CD14-positive monocyte (primary cell): ENCODE measurements around the gene POTED. TPM values are rescaled to one million over a fixed set of nuclear protein-coding genes. Genes with fewer than 3 reads are reported as not detected.
"Not testable (repeated sequence)": the region's sequence is repeated elsewhere in the genome, so short reads cannot be mapped to it uniquely, and the experiment has no call there.

Experiments used
- DNase-seq, 3 donors: peaks; one replicate each; pipeline ENCODE4 v3.0.0-alpha.2; 2011 to 2022
- H2AFZ ChIP-seq: 2 replicates; pipeline ENCODE4 v1.6.0; 2012; ENCODE audit warnings: mild to moderate bottlenecking, low read depth, low read length, inconsistent platforms; ENCODE audit not compliant: insufficient read depth, poor library complexity, severe bottlenecking
- H3K27ac ChIP-seq, 2 donors: 1 replicate in 1 of 2; 2 replicates in 1 of 2; pipeline ENCODE4 v1.5.1; 2012 to 2013; ENCODE audit warnings: low read length in 2 of 2, control low read depth in 1 of 2, inconsistent platforms in 1 of 2, low read depth in 1 of 2, mild to moderate bottlenecking in 1 of 2
- H3K27me3 ChIP-seq, 2 donors: one replicate each; pipeline versions ENCODE4 v1.6.0 to v1.6.1; 2011 to 2013; ENCODE audit warnings: low read length in 2 of 2; ENCODE audit not compliant: control insufficient read depth in 2 of 2, insufficient read depth in 2 of 2
- H3K36me3 ChIP-seq, 2 donors: replicated peaks in 1 of 2; 1 replicate in 1 of 2; 2 replicates in 1 of 2; pipeline versions ENCODE4 v1.5.1 to v1.6.1; 2012 to 2013; ENCODE audit warnings: low read length in 2 of 2, control low read depth in 1 of 2, inconsistent platforms in 1 of 2, mild to moderate bottlenecking in 1 of 2; ENCODE audit not compliant: insufficient read depth in 2 of 2, control insufficient read depth in 1 of 2
- H3K4me1 ChIP-seq, 2 donors: 1 replicate in 1 of 2; 2 replicates in 1 of 2; pipeline versions ENCODE4 v1.5.1 to v1.6.1; 2012 to 2013; ENCODE audit warnings: low read length in 2 of 2, control low read depth in 1 of 2, inconsistent platforms in 1 of 2, mild to moderate bottlenecking in 1 of 2, moderate library complexity in 1 of 2; ENCODE audit not compliant: insufficient read depth in 2 of 2, control insufficient read depth in 1 of 2
- H3K4me2 ChIP-seq: replicated peaks from 2 replicates; pipeline ENCODE3; 2012; ENCODE audit warnings: low read length, moderate library complexity, mild to moderate bottlenecking; ENCODE audit not compliant: poor library complexity, severe bottlenecking; ENCODE audit errors: extremely low read depth
- H3K4me3 ChIP-seq, 3 experiments: fragments of 200-600 bp in 1 of 3; sonication (generic) in 1 of 3; replicated peaks in 1 of 3; 1 replicate in 2 of 3; 2 replicates in 1 of 3; pipeline ENCODE4 v1.5.1; 2011 to 2013; ENCODE audit warnings: low read length in 3 of 3, mild to moderate bottlenecking in 3 of 3, control low read depth in 2 of 3, low read depth in 2 of 3, inconsistent platforms in 1 of 3, moderate library complexity in 1 of 3
- H3K79me2 ChIP-seq: 2 replicates; pipeline ENCODE4 v1.6.0; 2012; ENCODE audit warnings: mild to moderate bottlenecking, control low read depth, inconsistent platforms, low read length, moderate library complexity; ENCODE audit not compliant: insufficient read depth
- H3K9ac ChIP-seq: 2 replicates; pipeline ENCODE4 v1.6.0; 2017; ENCODE audit warnings: low read length, mild to moderate bottlenecking; ENCODE audit not compliant: insufficient read depth, poor library complexity, severe bottlenecking
- H3K9me3 ChIP-seq, 2 donors: replicated peaks in 1 of 2; 1 replicate in 1 of 2; 2 replicates in 1 of 2; pipeline versions ENCODE4 v1.5.1 to v1.6.1; 2012 to 2013; ENCODE audit warnings: low read length in 2 of 2, control low read depth in 1 of 2; ENCODE audit not compliant: control insufficient read depth in 1 of 2, insufficient read depth in 1 of 2
- H4K20me1 ChIP-seq: 2 replicates; pipeline ENCODE4 v1.6.0; 2012; ENCODE audit warnings: mild to moderate bottlenecking, low read length, control low read depth, moderate library complexity; ENCODE audit not compliant: insufficient read depth
- H3K27ac Mint-ChIP-seq, 7 donors: one replicate each; pipeline ENCODE4 v1.8.0; 2020; ENCODE audit warnings: mild to moderate bottlenecking in 7 of 7, mixed read lengths in 7 of 7, moderate library complexity in 6 of 7, inconsistent platforms in 2 of 7
- H3K27me3 Mint-ChIP-seq, 3 donors: one replicate each; pipeline ENCODE4 v1.8.0; 2021 to 2022; ENCODE audit warnings: low read depth in 3 of 3, mild to moderate bottlenecking in 3 of 3, mixed read lengths in 3 of 3, moderate library complexity in 3 of 3, inconsistent platforms in 1 of 3
- H3K36me3 Mint-ChIP-seq, 2 donors: one replicate each; pipeline ENCODE4 v1.8.0; 2020; ENCODE audit warnings: mixed read lengths in 2 of 2, inconsistent platforms in 1 of 2, mild to moderate bottlenecking in 1 of 2
- H3K4me1 Mint-ChIP-seq: one replicate; pipeline ENCODE4 v1.8.0; 2020; ENCODE audit warnings: mild to moderate bottlenecking, mixed read lengths
- H3K4me3 Mint-ChIP-seq, 2 donors: one replicate each; pipeline ENCODE4 v1.8.0; 2020; ENCODE audit warnings: mild to moderate bottlenecking in 2 of 2, mixed read lengths in 2 of 2, moderate library complexity in 1 of 2
- H3K9me3 Mint-ChIP-seq, 7 donors: one replicate each; pipeline ENCODE4 v1.8.0; 2020 to 2022; ENCODE audit warnings: mixed read lengths in 7 of 7, mild to moderate bottlenecking in 6 of 7, moderate library complexity in 6 of 7, inconsistent platforms in 2 of 7
- WGBS: methylation state at CpG from one replicate; pipeline ENCODE4 v1.1.5; 2013; ENCODE audit warnings: missing lambda C conversion rate; ENCODE audit not compliant: insufficient coverage; 5-methylcytosine and 5-hydroxymethylcytosine counted together
- intact Hi-C, 2 donors: fragments of 100-400 bp; cut with micrococcal nuclease; formaldehyde crosslinking; loops; one replicate each; pipeline versions ENCODE4 v1.15.0 to v1.15.1; 2023
- polyA minus RNA-seq: library from RNA; depleted of rRNA, polyadenylated mRNA; stranded (reverse); fragments of >200 nt; gene quantifications from 2 replicates; pipeline ENCODE4 v1.2.3, GENCODE V29; 2012
- polyA plus RNA-seq, 3 donors: library from polyadenylated mRNA; depleted of rRNA in 1 of 3; unstranded in 2 of 3; stranded (reverse) in 1 of 3; fragments of 300-500 nt in 2 of 3; fragments of >200 nt in 1 of 3; fragmentation: Illumina TruSeq in 2 of 3; gene quantifications; 1 replicate in 2 of 3; 2 replicates in 1 of 3; pipeline ENCODE4 v1.2.3, GENCODE V29; 2012 to 2021
- small RNA-seq: library from RNA; depleted of rRNA; stranded (forward); fragments of <200 nt; gene quantifications from one replicate; pipeline ENCODE3, GENCODE V24; 2012; ENCODE audit warnings: low read depth; ENCODE audit not compliant: insufficient read length
- total RNA-seq, 12 experiments: library from RNA in 1 of 12; stranded (reverse) in 1 of 12; fragments of 120-200 nt in 1 of 12; gene quantifications; one replicate each; pipeline ENCODE4 v1.2.4 and lab custom pipeline; 2013 to 2026; ENCODE audit warnings: mixed read lengths in 6 of 12, inconsistent platforms in 1 of 12

Gene POTED
- total RNA-seq (2013) = not detected
- polyA plus RNA-seq = not detected
- not detected in 2 replicates for polyA minus RNA-seq
- total RNA-seq (lab: John Stamatoyannopoulos, UW) = 0 to 0.12 (median 0) reads per million in 11 experiments

GRCh38 chr21:13609477-13609876, at the start of gene POTED:
Gene POTED, plus strand, starts transcription at chr21:13609777. Its CDS starts 452 bp downstream, at chr21:13610229.
- intact Hi-C loops, H3K27ac Mint-ChIP-seq, H4K20me1 ChIP-seq, H3K4me2 ChIP-seq, DNase-seq, H2AFZ ChIP-seq, H3K27ac ChIP-seq, H3K9ac ChIP-seq, H3K27me3 ChIP-seq, H3K36me3 Mint-ChIP-seq, H3K4me1 ChIP-seq, H3K36me3 ChIP-seq, H3K9me3 ChIP-seq, H3K9me3 Mint-ChIP-seq, H3K4me3 Mint-ChIP-seq, H3K4me1 Mint-ChIP-seq, H3K79me2 ChIP-seq, H3K4me3 ChIP-seq, H3K27me3 Mint-ChIP-seq: not testable (repeated sequence)
- WGBS = no CpG with 5 or more reads among the region's 42 CpGs

GRCh38 chr21:13650101-13650500, 40.5 kb downstream of the POTED start:
- H4K20me1 ChIP-seq, H3K4me1 ChIP-seq, H3K27ac ChIP-seq, H3K9me3 Mint-ChIP-seq, H3K4me1 Mint-ChIP-seq, H3K36me3 ChIP-seq, H3K9me3 ChIP-seq, H3K27me3 Mint-ChIP-seq, H2AFZ ChIP-seq, H3K79me2 ChIP-seq, H3K27me3 ChIP-seq, intact Hi-C loops, H3K36me3 Mint-ChIP-seq, H3K4me3 ChIP-seq, H3K4me2 ChIP-seq, H3K9ac ChIP-seq, DNase-seq, H3K27ac Mint-ChIP-seq, H3K4me3 Mint-ChIP-seq: not testable (repeated sequence)
- no CpG with 5 or more reads among the region's 5 CpGs for WGBS

GRCh38 chr21:13651746-13652145, 42.2 kb downstream of the POTED start:
- H3K4me3 ChIP-seq, H3K9me3 Mint-ChIP-seq, H3K79me2 ChIP-seq, H3K36me3 ChIP-seq, DNase-seq, H3K27ac Mint-ChIP-seq, H3K9ac ChIP-seq, H3K9me3 ChIP-seq, H4K20me1 ChIP-seq, H3K27me3 ChIP-seq, intact Hi-C loops, H3K4me1 ChIP-seq, H3K36me3 Mint-ChIP-seq, H3K4me1 Mint-ChIP-seq, H3K27me3 Mint-ChIP-seq, H2AFZ ChIP-seq, H3K4me2 ChIP-seq, H3K27ac ChIP-seq, H3K4me3 Mint-ChIP-seq: not testable (repeated sequence)
- WGBS = no CpG with 5 or more reads among the region's 6 CpGs

Small RNA genes lying within 50 kb of the gene (small RNA-seq; reads per million reads assigned to genes)
- not detected for gene AL050303.3
- not detected for gene MIR3118-1
- not detected for gene RNU6-286P
